Calu3 (cell line): Measurements from ENCODE around the gene MGST2. TPM values are rescaled to one million over a fixed set of nuclear protein-coding genes. Genes with fewer than 3 reads are reported as not detected.

Experiments used
- BruUV-seq: library from RNA; stranded (reverse); fragments of 400-500 nt; replicated peaks from 2 replicates; lab custom pipeline; 2021; lab: Mats Ljungman, UMichigan
- CTCF ChIA-PET: fragments of 300-600 bp; sonication (Branson Sonifier 250); formaldehyde crosslinking; loops from one replicate; lab custom pipeline; 2022; ENCODE audit warnings: antibody characterized with exemption; lab: Charles Lee
- DNase-seq: peaks from one replicate; pipeline ENCODE4 v3.0.0; 2022
- H3K27ac Mint-ChIP-seq: one replicate; pipeline ENCODE4 v1.8.0; 2022; ENCODE audit warnings: mixed read lengths; ENCODE audit not compliant: unreplicated experiment
- H3K27me3 Mint-ChIP-seq: one replicate; pipeline ENCODE4 v1.8.0; 2022; ENCODE audit warnings: mixed read lengths; ENCODE audit not compliant: unreplicated experiment
- H3K36me3 Mint-ChIP-seq: one replicate; pipeline ENCODE4 v1.8.0; 2022; ENCODE audit warnings: mild to moderate bottlenecking, moderate library complexity, mixed read lengths; ENCODE audit not compliant: insufficient read depth, unreplicated experiment
- H3K4me1 Mint-ChIP-seq: one replicate; pipeline ENCODE4 v1.8.0; 2022; ENCODE audit warnings: mild to moderate bottlenecking, low read depth, mixed read lengths; ENCODE audit not compliant: unreplicated experiment
- H3K4me3 Mint-ChIP-seq: one replicate; pipeline ENCODE4 v1.8.0; 2022; ENCODE audit warnings: mild to moderate bottlenecking, low read depth, moderate library complexity, mixed read lengths; ENCODE audit not compliant: unreplicated experiment
- H3K9me3 Mint-ChIP-seq: one replicate; pipeline ENCODE4 v1.8.0; 2022; ENCODE audit warnings: low read depth, mixed read lengths; ENCODE audit not compliant: unreplicated experiment
- CTCF ChIP-seq: fragments of 200-600 bp; IDR thresholded peaks from one replicate; pipeline ENCODE4 v1.8.0; 2022; ENCODE audit warnings: antibody characterized with exemption; ENCODE audit not compliant: unreplicated experiment
- intact Hi-C: fragments of 100-400 bp; cut with micrococcal nuclease; formaldehyde crosslinking; loops from one replicate; pipeline ENCODE4 v1.10.0; 2022; ENCODE audit not compliant: unreplicated experiment
- total RNA-seq: library from RNA; stranded (reverse); gene quantifications from 2 replicates; pipeline ENCODE4 v1.2.3, GENCODE V29; 2022

The MGST2 gene
- total RNA-seq, 1 experiment from 2014 or later: 31.9 TPM

GRCh38 chr4:139712882-139713281, 47.3 kb downstream of the MGST2 start:
- Mint-ChIP-seq H3K36me3 (no peaks in the 10 kb centered on the region), H3K9me3 (no peaks in the 10 kb centered on the region)
- CTCF ChIA-PET: no interaction called here

GRCh38 chr4:139715746-139716391, 50.2 kb downstream of the MGST2 start:
- Mint-ChIP-seq H3K4me1 (no peaks in the 10 kb centered on the region), H3K9me3 (no peaks in the 10 kb centered on the region), H3K27ac (no peak overlapping the region), H3K36me3 (no peaks in the 10 kb centered on the region), H3K4me3 (no peak overlapping the region), H3K27me3 (no peaks in the 10 kb centered on the region)
- intact Hi-C loops: no loop called here
- BruUV-seq: no TSS peak
- CTCF ChIA-PET: interaction anchor here (0.7 kb wide), 1 partner anchor 201 kb away, joined by 3 read pairs; no protein-coding TSS in a partner anchor
- no peak for DNase-seq
- TF ChIP-seq CTCF: no peak

More at GRCh38 chr4:139712882-139713281, 47.3 kb downstream of the MGST2 start:
- no peak for TF ChIP-seq CTCF
- BruUV-seq: no TSS peak
- no peak overlapping the region for H3K27ac Mint-ChIP-seq
- no peaks in the 10 kb centered on the region for H3K27me3 Mint-ChIP-seq
- H3K4me3 Mint-ChIP-seq: no peak overlapping the region
- intact Hi-C loops: no loop called here
- no peaks in the 10 kb centered on the region for H3K4me1 Mint-ChIP-seq
- DNase-seq: no peak

GRCh38 chr4:139718358-139718757, 52.7 kb downstream of the MGST2 start:
- Mint-ChIP-seq H3K4me3 (no peak overlapping the region), H3K4me1 (no peaks in the 10 kb centered on the region), H3K36me3 (no peaks in the 10 kb centered on the region), H3K9me3 (no peaks in the 10 kb centered on the region), H3K27me3 (no peaks in the 10 kb centered on the region), H3K27ac (no peak overlapping the region)
- intact Hi-C loops: no loop called here
- no TSS peak for BruUV-seq
- DNase-seq: no peak
- no peak for TF ChIP-seq CTCF
- CTCF ChIA-PET: no interaction called here

GRCh38 chr4:139718833-139719232, 53.2 kb downstream of the MGST2 start:
- no peak overlapping the region for H3K27ac Mint-ChIP-seq
- no peak for TF ChIP-seq CTCF
- intact Hi-C loops: no loop called here
- no peak overlapping the region for H3K4me3 Mint-ChIP-seq
- BruUV-seq: no TSS peak
- H3K27me3 Mint-ChIP-seq: no peaks in the 10 kb centered on the region
- H3K36me3 Mint-ChIP-seq: no peaks in the 10 kb centered on the region
- H3K4me1 Mint-ChIP-seq: no peaks in the 10 kb centered on the region
- DNase-seq: no peak
- CTCF ChIA-PET: no interaction called here
- no peaks in the 10 kb centered on the region for H3K9me3 Mint-ChIP-seq
